Neural cell (in vitro differentiated cells): ENCODE results near the gene EAF2. TPM values are rescaled to one million over a fixed set of nuclear protein-coding genes. Genes with fewer than 3 reads are reported as not detected.

Experiments
- H2AFZ ChIP-seq: fragments of 200-600, 300-800 bp; sonication (generic), shearing (Covaris generic); 2 replicates; pipeline ENCODE4 v1.6.0; 2014; ENCODE audit warnings: low read depth, mild to moderate bottlenecking, antibody characterized with exemption, low read length, moderate library complexity
- H3F3A ChIP-seq: fragments of 200-600 bp; shearing (Covaris generic); 2 replicates; pipeline ENCODE4 v1.6.1; 2016; ENCODE audit warnings: mild to moderate bottlenecking, moderate library complexity, mixed read lengths, antibody characterized with exemption, low read length; ENCODE audit not compliant: insufficient read depth, poor library complexity, severe bottlenecking
- H3K27ac ChIP-seq: fragments of 200-600, 300-800 bp; sonication (generic), shearing (Covaris generic); 2 replicates; pipeline ENCODE4 v1.5.1; 2014; ENCODE audit warnings: mild to moderate bottlenecking, low read length, moderate library complexity
- H3K27me3 ChIP-seq: fragments of 300-800, 200-600 bp; sonication (generic), shearing (Covaris generic); 2 replicates; pipeline ENCODE4 v1.6.0; 2014; ENCODE audit warnings: mild to moderate bottlenecking, low read depth, low read length, moderate library complexity; ENCODE audit not compliant: insufficient read depth
- H3K36me3 ChIP-seq: fragments of 300-800, 200-600 bp; sonication (generic), shearing (Covaris generic); 2 replicates; pipeline ENCODE4 v1.5.1; 2014; ENCODE audit warnings: mild to moderate bottlenecking, antibody characterized with exemption, low read length, moderate library complexity; ENCODE audit not compliant: insufficient read depth
- H3K4me2 ChIP-seq: fragments of 300-800, 200-600 bp; sonication (generic), shearing (Covaris generic); 2 replicates; pipeline ENCODE4 v1.6.0; 2014; ENCODE audit warnings: mild to moderate bottlenecking, low read length
- H3K4me3 ChIP-seq: fragments of 300-800, 200-600 bp; sonication (generic), shearing (Covaris generic); 2 replicates; pipeline ENCODE4 v1.5.1; 2014; ENCODE audit warnings: mild to moderate bottlenecking, low read length, moderate library complexity
- H3K79me2 ChIP-seq: fragments of 200-600 bp; shearing (Covaris generic); replicated peaks from 2 replicates; pipeline ENCODE4 v1.6.0; 2014; ENCODE audit warnings: mild to moderate bottlenecking, low read length, moderate library complexity; ENCODE audit not compliant: insufficient read depth
- H3K9ac ChIP-seq: fragments of 300-800, 200-600 bp; sonication (generic), shearing (Covaris generic); 2 replicates; pipeline ENCODE4 v1.6.1; 2016; ENCODE audit warnings: mild to moderate bottlenecking, low read length, mixed read lengths
- H3K9me2 ChIP-seq: fragments of 200-600 bp; shearing (Covaris generic); 2 replicates; pipeline ENCODE4 v1.6.1; 2016; ENCODE audit warnings: mild to moderate bottlenecking, low read length, mixed read lengths; ENCODE audit not compliant: insufficient read depth
- H3K9me3 ChIP-seq: fragments of 200-600, 300-800 bp; sonication (generic), shearing (Covaris generic); 2 replicates; pipeline ENCODE4 v1.6.1; 2016; ENCODE audit warnings: mild to moderate bottlenecking, mixed run types, low read length, moderate library complexity, mixed read lengths
- H4K20me1 ChIP-seq: fragments of 200-600 bp; shearing (Covaris generic); 2 replicates; pipeline ENCODE4 v1.6.1; 2016; ENCODE audit warnings: mild to moderate bottlenecking, mixed run types; ENCODE audit not compliant: insufficient read depth
- EP300 ChIP-seq: fragments of 450-650 bp; conservative IDR thresholded peaks from 2 replicates; pipeline ENCODE4 v1.6.1; 2014; ENCODE audit warnings: antibody characterized with exemption, mild to moderate bottlenecking, moderate library complexity; ENCODE audit not compliant: poor library complexity, severe bottlenecking
- EZH2 ChIP-seq: fragments of 200-600, 300-800 bp; shearing (Covaris generic), sonication (generic); IDR thresholded peaks from 2 replicates; pipeline ENCODE4 v1.6.1; 2014; ENCODE audit warnings: antibody characterized with exemption, low read length, borderline replicate concordance, mild to moderate bottlenecking; ENCODE audit not compliant: insufficient read depth, poor library complexity, severe bottlenecking
- MXI1 ChIP-seq: fragments of 450-650 bp; conservative IDR thresholded peaks from 2 replicates; pipeline ENCODE4 v1.6.1; 2014; ENCODE audit warnings: antibody characterized with exemption, mild to moderate bottlenecking; ENCODE audit not compliant: poor library complexity, severe bottlenecking
- POLR2AphosphoS5 ChIP-seq: IDR thresholded peaks from 2 replicates; pipeline ENCODE4 v1.6.1; 2012
- RAD21 ChIP-seq: fragments of 450-650 bp; conservative IDR thresholded peaks from 2 replicates; pipeline ENCODE4 v1.6.1; 2014; ENCODE audit warnings: antibody characterized with exemption, mild to moderate bottlenecking, moderate library complexity
- SMC3 ChIP-seq: fragments of 450-650 bp; conservative IDR thresholded peaks from 2 replicates; pipeline ENCODE4 v1.6.1; 2014; ENCODE audit warnings: antibody characterized with exemption, mild to moderate bottlenecking, moderate library complexity; ENCODE audit not compliant: poor library complexity
- TAF1 ChIP-seq: IDR thresholded peaks from 2 replicates; pipeline ENCODE4 v1.6.1; 2012; ENCODE audit warnings: low read depth
- polyA plus RNA-seq: library from polyadenylated mRNA; depleted of rRNA; stranded (reverse); fragments of >200 nt; gene quantifications from 2 replicates; pipeline ENCODE4 v1.2.3, GENCODE V29; 2014
- TF ChIP-seq, protein P1 (sequence below): IDR thresholded peaks from 2 replicates; pipeline ENCODE4 v1.6.1; 2012; ENCODE audit warnings: borderline replicate concordance
- TF ChIP-seq, protein P2 (sequence below): fragments of 450-650 bp; IDR thresholded peaks from 2 replicates; pipeline ENCODE4 v1.5.1; 2014; ENCODE audit warnings: antibody characterized with exemption, mild to moderate bottlenecking, moderate library complexity; ENCODE audit not compliant: poor library complexity, severe bottlenecking

Gene EAF2
- polyA plus RNA-seq, 1 donor from 2014 or later: 2.0 TPM

DNA sequence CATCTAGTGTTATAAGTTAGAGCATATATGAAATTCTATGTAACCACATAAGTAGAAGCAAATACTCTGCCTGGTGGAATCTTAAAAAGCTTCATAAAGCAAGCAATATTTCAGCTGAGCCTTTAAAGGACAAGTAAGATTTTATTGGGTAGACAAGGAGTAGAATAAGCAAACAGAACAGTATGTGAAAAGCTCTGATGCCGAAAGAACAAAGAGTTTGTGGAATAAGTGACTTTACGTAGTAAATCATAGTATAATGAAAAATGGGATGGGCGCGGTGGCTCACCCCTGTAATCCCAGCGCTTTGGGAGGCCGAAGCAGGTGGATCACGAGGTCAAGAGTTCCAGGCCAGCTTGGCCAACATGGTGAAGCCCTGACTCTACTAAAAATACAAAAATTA is 9.9 kb downstream of the EAF2 start:
- Histone ChIP-seq H3F3A (no peaks in the 10 kb centered on the region), H3K27me3 (no peaks in the 10 kb centered on the region), H3K9ac (no peak overlapping the region), H2AFZ (no peak overlapping the region), H3K36me3 (no peaks in the 10 kb centered on the region), H3K79me2 (no peaks in the 10 kb centered on the region), H4K20me1 (no peaks in the 10 kb centered on the region), H3K27ac (no peak overlapping the region), H3K4me2 (no peak overlapping the region), H3K4me3 (no peak overlapping the region), H3K9me3 (no peaks in the 10 kb centered on the region), H3K9me2 (no peaks in the 10 kb centered on the region)
- TF ChIP-seq, protein P1, sequence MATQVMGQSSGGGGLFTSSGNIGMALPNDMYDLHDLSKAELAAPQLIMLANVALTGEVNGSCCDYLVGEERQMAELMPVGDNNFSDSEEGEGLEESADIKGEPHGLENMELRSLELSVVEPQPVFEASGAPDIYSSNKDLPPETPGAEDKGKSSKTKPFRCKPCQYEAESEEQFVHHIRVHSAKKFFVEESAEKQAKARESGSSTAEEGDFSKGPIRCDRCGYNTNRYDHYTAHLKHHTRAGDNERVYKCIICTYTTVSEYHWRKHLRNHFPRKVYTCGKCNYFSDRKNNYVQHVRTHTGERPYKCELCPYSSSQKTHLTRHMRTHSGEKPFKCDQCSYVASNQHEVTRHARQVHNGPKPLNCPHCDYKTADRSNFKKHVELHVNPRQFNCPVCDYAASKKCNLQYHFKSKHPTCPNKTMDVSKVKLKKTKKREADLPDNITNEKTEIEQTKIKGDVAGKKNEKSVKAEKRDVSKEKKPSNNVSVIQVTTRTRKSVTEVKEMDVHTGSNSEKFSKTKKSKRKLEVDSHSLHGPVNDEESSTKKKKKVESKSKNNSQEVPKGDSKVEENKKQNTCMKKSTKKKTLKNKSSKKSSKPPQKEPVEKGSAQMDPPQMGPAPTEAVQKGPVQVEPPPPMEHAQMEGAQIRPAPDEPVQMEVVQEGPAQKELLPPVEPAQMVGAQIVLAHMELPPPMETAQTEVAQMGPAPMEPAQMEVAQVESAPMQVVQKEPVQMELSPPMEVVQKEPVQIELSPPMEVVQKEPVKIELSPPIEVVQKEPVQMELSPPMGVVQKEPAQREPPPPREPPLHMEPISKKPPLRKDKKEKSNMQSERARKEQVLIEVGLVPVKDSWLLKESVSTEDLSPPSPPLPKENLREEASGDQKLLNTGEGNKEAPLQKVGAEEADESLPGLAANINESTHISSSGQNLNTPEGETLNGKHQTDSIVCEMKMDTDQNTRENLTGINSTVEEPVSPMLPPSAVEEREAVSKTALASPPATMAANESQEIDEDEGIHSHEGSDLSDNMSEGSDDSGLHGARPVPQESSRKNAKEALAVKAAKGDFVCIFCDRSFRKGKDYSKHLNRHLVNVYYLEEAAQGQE: no peak
- TF ChIP-seq, protein P2, sequence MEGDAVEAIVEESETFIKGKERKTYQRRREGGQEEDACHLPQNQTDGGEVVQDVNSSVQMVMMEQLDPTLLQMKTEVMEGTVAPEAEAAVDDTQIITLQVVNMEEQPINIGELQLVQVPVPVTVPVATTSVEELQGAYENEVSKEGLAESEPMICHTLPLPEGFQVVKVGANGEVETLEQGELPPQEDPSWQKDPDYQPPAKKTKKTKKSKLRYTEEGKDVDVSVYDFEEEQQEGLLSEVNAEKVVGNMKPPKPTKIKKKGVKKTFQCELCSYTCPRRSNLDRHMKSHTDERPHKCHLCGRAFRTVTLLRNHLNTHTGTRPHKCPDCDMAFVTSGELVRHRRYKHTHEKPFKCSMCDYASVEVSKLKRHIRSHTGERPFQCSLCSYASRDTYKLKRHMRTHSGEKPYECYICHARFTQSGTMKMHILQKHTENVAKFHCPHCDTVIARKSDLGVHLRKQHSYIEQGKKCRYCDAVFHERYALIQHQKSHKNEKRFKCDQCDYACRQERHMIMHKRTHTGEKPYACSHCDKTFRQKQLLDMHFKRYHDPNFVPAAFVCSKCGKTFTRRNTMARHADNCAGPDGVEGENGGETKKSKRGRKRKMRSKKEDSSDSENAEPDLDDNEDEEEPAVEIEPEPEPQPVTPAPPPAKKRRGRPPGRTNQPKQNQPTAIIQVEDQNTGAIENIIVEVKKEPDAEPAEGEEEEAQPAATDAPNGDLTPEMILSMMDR: no peak
- TF ChIP-seq SMC3 (no peak), POLR2AphosphoS5 (no peak), MXI1 (no peak), EP300 (no peak), EZH2 (no peak), TAF1 (no peak), RAD21 (no peak)

DNA sequence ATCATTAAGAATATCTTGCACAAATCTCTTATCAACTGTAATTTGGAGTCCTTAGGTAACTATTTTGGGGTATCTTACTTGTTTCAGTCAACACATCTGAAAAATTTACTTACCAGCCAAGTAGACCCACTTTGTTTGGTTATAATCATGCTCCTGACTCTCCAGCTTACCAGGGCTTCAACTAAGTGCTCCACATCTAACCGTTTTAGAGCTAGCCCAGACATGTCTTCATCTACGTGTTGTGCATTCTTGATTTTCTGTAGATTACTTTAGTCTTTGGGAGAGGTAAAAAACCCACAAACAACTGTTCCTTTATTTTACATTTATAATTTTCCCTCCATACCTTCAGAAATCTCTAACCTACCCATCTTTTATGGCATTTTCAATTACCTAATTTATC is 17.2 kb downstream of the EAF2 start:
- no peaks in the 10 kb centered on the region for H4K20me1 ChIP-seq
- H3K79me2 ChIP-seq: no peaks in the 10 kb centered on the region
- no peaks in the 10 kb centered on the region for H3K9me2 ChIP-seq
- TF ChIP-seq, protein P1: no peak
- TF ChIP-seq EP300: no peak
- TF ChIP-seq POLR2AphosphoS5: no peak
- TF ChIP-seq RAD21: no peak
- no peak for TF ChIP-seq EZH2
- TF ChIP-seq SMC3: no peak
- no peak for TF ChIP-seq MXI1
- TF ChIP-seq, protein P2: no peak
- TF ChIP-seq TAF1: no peak
- no peaks in the 10 kb centered on the region for H3K9me3 ChIP-seq
- no peak overlapping the region for H3K4me3 ChIP-seq
- H3K27ac ChIP-seq: no peak overlapping the region
- H2AFZ ChIP-seq: no peak overlapping the region
- H3F3A ChIP-seq: no peaks in the 10 kb centered on the region
- no peak overlapping the region for H3K9ac ChIP-seq
- no peak overlapping the region for H3K4me2 ChIP-seq
- no peaks in the 10 kb centered on the region for H3K36me3 ChIP-seq
- H3K27me3 ChIP-seq: no peaks in the 10 kb centered on the region
